Kidney (tissue), 14 donors: ENCODE results near the gene DQX1. TPM values are rescaled to one million over a fixed set of nuclear protein-coding genes. Genes with fewer than 3 reads are reported as not detected.

Experiments
- DNase-seq, 5 donors: peaks; one replicate each; pipeline ENCODE4 v3.0.0-alpha.2; 2013 to 2020
- FAIRE-seq: peaks from 2 replicates; lab custom pipeline; 2012; peaks lifted over from hg19 to GRCh38; lab: Jason Lieb, UNC
- H3K27ac ChIP-seq, 2 donors: one replicate each; pipeline ENCODE4 v1.7.0; 2013; ENCODE audit warnings: low read depth in 2 of 2, low read length in 2 of 2, inconsistent platforms in 1 of 2
- H3K27me3 ChIP-seq: one replicate; pipeline ENCODE4 v1.7.1; 2013; ENCODE audit warnings: low read length, inconsistent platforms; ENCODE audit not compliant: control insufficient read depth, insufficient read depth
- H3K36me3 ChIP-seq, 3 donors: one replicate each; pipeline versions ENCODE4 v1.7.0 to v1.7.1; 2013; ENCODE audit warnings: low read length in 3 of 3, control low read depth in 1 of 3, inconsistent platforms in 1 of 3; ENCODE audit not compliant: insufficient read depth in 3 of 3, control insufficient read depth in 2 of 3
- H3K4me1 ChIP-seq, 3 donors: one replicate each; pipeline versions ENCODE4 v1.7.0 to v1.7.1; 2013; ENCODE audit warnings: low read length in 3 of 3, inconsistent platforms in 1 of 3, low read depth in 1 of 3; ENCODE audit not compliant: control insufficient read depth in 2 of 3, insufficient read depth in 2 of 3
- H3K4me3 ChIP-seq, 3 donors: one replicate each; pipeline versions ENCODE4 v1.7.0 to v1.8.1; 2013; ENCODE audit warnings: low read length in 3 of 3, control low read depth in 1 of 3, inconsistent platforms in 1 of 3
- H3K9ac ChIP-seq, 3 donors: one replicate each; pipeline versions ENCODE4 v1.7.0 to v1.7.1; 2013; ENCODE audit warnings: low read length in 3 of 3, control low read depth in 1 of 3, inconsistent platforms in 1 of 3
- H3K9me3 ChIP-seq, 3 donors: one replicate each; pipeline versions ENCODE4 v1.7.0 to v1.7.1; 2013; ENCODE audit warnings: low read length in 3 of 3, control low read depth in 1 of 3, inconsistent platforms in 1 of 3; ENCODE audit not compliant: control insufficient read depth in 2 of 3, insufficient read depth in 1 of 3
- intact Hi-C: fragments of 100-400 bp; cut with DNase I; formaldehyde crosslinking; loops from one replicate; pipeline ENCODE4 v1.11.1; 2022
- polyA plus RNA-seq: library from polyadenylated mRNA; stranded (reverse); fragments of 350-450 nt; fragmentation: Illumina TruSeq; extraction: RNeasy Lipid Tissue Mini Kit (QIAGEN cat#74804); gene quantifications from one replicate; pipeline ENCODE4 v1.2.3, GENCODE V29; 2014; ENCODE audit warnings: low read depth, low replicate concordance; ENCODE audit not compliant: insufficient read depth
- total RNA-seq: library from RNA; stranded (reverse); fragmentation: NEBNext Ultra II Directional; extraction: Animal tissue kit (Norgen Biotek cat#: 25700); gene quantifications from one replicate; pipeline ENCODE4 v1.2.1, GENCODE V29; 2021
- TF ChIP-seq, protein P1 (sequence below): IDR thresholded peaks from 3 replicates; pipeline ENCODE4 v1.5.1; 2012; ENCODE audit warnings: mild to moderate bottlenecking, moderate library complexity, borderline replicate concordance; ENCODE audit not compliant: insufficient read depth; ENCODE audit errors: extremely low read depth
- donor health status: control.
- donor health status: control.
- donor health status: control.
- donor health status: control.
- donor health status: control.
- donor health status: DM: yes; HTN: yes; CAD: no.
- donor health status: Normal renal cell carcinoma (clear cell type).

The DQX1 gene
- total and polyA plus RNA-seq, 2 donors from 2014 or later = not detected

DNA sequence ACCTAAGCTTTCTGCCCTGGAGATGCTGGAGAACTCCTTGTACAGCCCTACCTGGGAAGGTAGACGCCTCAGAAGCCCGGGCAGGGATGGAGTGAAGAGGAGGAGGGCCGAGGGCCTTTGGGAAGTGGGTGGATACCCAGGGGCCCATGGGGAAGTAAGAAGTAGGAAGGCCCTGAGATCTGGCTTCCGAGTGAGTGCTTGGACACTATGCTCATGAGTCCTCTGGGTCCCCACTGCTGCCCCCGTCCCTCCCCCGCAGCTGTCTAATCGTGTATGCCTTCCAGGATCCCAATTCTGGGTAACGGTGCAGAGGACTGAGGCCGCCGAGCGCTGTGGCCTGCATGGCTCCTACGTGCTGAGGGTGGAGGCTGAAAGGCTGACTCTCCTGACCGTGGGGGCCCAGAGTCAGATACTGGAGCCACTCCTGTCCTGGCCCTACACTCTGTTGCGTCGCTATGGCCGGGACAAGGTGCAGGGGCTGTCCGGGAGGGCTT is 29.6 kb upstream of the DQX1 start:
- H3K4me3 ChIP-seq = peak overlapping the region in 1 of 3 donors; percentile 84
- H3K9me3 ChIP-seq = no peaks in the 10 kb centered on the region
- peaks cover 0 to 3% (median 0%) of the 10 kb centered on the region in 3 donors for H3K4me1 ChIP-seq
- H3K27ac ChIP-seq = no peak overlapping the region
- no peaks in the 10 kb centered on the region for H3K27me3 ChIP-seq
- DNase-seq = peak in 2 of 5 donors; percentile 8 to 52
- H3K36me3 ChIP-seq = no peaks in the 10 kb centered on the region
- no peak overlapping the region for H3K9ac ChIP-seq
- intact Hi-C loops = no loop called here
- no peak for FAIRE-seq
- TF ChIP-seq, protein P1, sequence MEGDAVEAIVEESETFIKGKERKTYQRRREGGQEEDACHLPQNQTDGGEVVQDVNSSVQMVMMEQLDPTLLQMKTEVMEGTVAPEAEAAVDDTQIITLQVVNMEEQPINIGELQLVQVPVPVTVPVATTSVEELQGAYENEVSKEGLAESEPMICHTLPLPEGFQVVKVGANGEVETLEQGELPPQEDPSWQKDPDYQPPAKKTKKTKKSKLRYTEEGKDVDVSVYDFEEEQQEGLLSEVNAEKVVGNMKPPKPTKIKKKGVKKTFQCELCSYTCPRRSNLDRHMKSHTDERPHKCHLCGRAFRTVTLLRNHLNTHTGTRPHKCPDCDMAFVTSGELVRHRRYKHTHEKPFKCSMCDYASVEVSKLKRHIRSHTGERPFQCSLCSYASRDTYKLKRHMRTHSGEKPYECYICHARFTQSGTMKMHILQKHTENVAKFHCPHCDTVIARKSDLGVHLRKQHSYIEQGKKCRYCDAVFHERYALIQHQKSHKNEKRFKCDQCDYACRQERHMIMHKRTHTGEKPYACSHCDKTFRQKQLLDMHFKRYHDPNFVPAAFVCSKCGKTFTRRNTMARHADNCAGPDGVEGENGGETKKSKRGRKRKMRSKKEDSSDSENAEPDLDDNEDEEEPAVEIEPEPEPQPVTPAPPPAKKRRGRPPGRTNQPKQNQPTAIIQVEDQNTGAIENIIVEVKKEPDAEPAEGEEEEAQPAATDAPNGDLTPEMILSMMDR = no peak

DNA sequence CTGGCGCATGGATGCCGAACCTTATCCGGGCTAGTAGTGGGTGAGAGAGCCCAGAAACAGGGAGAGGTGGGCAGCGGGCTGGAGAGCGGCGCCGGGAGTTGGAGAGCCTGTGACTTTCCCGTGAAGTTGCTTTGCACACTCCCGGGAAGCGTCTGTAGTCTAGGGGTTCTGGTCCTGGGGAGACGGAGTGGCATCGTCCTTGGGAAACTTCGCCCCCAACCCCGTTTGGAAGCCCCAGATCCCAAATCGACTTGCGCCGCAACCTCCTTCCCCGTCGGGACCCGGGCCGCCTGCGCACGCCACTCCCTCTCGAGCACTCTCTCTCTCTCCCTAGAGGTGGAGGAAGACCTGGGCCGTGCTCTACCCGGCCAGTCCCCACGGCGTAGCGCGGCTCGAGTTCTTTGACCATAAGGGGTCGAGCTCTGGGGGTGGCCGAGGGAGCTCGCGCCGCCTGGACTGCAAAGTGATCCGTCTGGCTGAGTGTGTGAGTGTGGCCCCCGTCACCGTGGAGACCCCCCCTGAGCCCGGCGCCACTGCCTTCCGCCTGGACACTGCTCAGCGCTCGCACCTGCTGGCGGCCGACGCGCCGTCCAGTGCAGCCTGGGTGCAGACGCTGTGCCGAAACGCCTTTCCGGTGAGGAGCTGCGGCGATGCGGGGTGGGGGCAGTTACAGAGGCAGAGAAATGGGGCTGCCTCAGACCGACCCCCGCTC is 28.9 kb upstream of the DQX1 start:
- H3K9ac ChIP-seq = peak overlapping the region; percentile 29 to 73 (median 63)
- FAIRE-seq (no peak), DNase-seq (peak in 4 of 5 donors; percentile 67 to 85 (median 76))
- H3K27me3 ChIP-seq = no peaks in the 10 kb centered on the region
- intact Hi-C loops = no loop called here
- no peaks in the 10 kb centered on the region for H3K9me3 ChIP-seq
- peak overlapping the region; percentile 78 to 84 (median 80) for H3K4me3 ChIP-seq
- peak overlapping the region in 1 of 2 donors; percentile 51 for H3K27ac ChIP-seq
- TF ChIP-seq, protein P1 = no peak
- H3K4me1 ChIP-seq = peaks cover 0 to 3% (median 0%) of the 10 kb centered on the region in 3 donors
- no peaks in the 10 kb centered on the region for H3K36me3 ChIP-seq

DNA sequence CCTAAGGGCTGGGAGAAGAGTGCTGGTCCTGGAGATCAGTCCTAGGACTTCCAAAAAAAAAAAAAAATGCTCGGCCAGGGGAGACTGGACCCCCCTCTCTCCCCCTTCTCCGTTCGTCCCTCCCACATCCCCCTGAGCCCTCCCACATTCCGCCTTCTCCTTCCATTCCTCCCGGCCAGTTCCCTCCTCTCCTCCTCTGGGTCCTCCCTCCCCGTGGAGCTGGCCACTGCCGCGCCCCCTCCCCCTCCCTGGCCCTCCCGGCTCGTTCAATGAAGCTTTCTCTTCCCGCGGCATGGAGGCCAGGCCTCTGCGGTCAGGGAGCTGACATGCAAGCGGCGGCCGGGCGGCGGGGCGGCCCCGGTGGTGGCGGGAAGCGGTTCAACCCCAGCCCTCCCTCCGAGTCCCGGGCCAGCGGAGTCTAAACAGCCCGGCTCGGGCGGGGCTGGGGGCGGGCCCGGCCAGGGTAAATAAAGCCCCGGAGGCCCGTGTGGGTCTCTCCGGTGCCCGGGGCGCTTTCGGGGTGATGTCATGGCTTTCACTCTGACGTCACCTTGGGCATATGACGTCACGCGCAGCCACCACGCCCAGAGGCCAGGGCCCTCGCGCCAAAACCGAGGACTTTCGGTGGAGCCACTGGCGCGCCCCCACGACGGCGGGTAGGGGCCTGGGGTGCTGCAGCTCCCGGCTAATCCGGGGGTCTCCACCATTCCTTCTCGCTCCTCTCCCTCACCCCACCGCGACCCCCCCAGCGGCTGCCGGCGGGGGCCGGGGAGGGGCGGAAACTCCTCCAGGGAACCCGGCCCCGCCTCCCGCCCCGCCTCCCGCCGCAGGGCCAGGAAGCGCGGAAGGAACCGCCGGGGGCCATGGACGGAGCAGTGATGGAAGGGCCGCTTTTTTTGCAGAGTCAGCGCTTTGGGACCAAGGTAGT is 28.1 kb upstream of the DQX1 start, which contains the start of the genes DOK1 and LOXL3:
Gene DOK1, plus strand, starts transcription at position 829 of the 928 bp plus-strand sequence. Its CDS starts 35 bp downstream, at position 864.
Gene LOXL3, minus strand, starts transcription at position 51 of the 928 bp plus-strand sequence. CDS start 1,308 bp downstream, outside the sequence.
- Histone ChIP-seq H3K27ac (peak within 1 kb of the TSS; percentile 53 to 71), H3K36me3 (no peaks in the 10 kb centered on the region), H3K9ac (peak within 1 kb of the TSS; percentile 29 to 73 (median 69)), H3K4me1 (peaks cover 0 to 7% (median 0%) of the 10 kb centered on the region in 3 donors), H3K4me3 (peak within 1 kb of the TSS; percentile 80 to 84 (median 80)), H3K9me3 (no peaks in the 10 kb centered on the region), H3K27me3 (no peaks in the 10 kb centered on the region)
- TF ChIP-seq, protein P1 = no peak
- no peak for FAIRE-seq
- DNase-seq = peak; percentile 93 to 97 (median 95)
- intact Hi-C loops = no loop called here
